GM12873 (cell line): ENCODE measurements around the gene URAD.

Source experiments
- CTCF ChIP-seq: IDR thresholded peaks from 2 replicates; pipeline ENCODE4 v1.5.1; 2012; ENCODE audit warnings: low read depth, mild to moderate bottlenecking, moderate library complexity, low read length, control low read depth; ENCODE audit not compliant: insufficient read depth; ENCODE audit errors: missing control alignments

Gene URAD

GRCh38 chr13:27967736-27968315 lies 20.7 kb downstream of the URAD start:
- TF ChIP-seq CTCF, result no peak

GRCh38 chr13:27967203-27967735 lies 21.2 kb downstream of the URAD start:
- TF ChIP-seq CTCF, result no peak

- no peak for TF ChIP-seq CTCF
These were observed 21.8 kb downstream of the URAD start for GRCh38 chr13:27966641-27967202.

- TF ChIP-seq CTCF, result no peak
These were observed 22.5 kb downstream of the URAD start for GRCh38 chr13:27965740-27966640.

GRCh38 chr13:27965343-27965739 lies 23.2 kb downstream of the URAD start:
- TF ChIP-seq CTCF, result no peak

- TF ChIP-seq CTCF, result no peak
These were observed 23.7 kb downstream of the URAD start for GRCh38 chr13:27964741-27965323.

GRCh38 chr13:27963491-27963890 lies 25.0 kb downstream of the URAD start:
- no peak for TF ChIP-seq CTCF
